ENCODE results near the gene FOXS1. TPM values are rescaled to one million over a fixed set of nuclear protein-coding genes. Genes with fewer than 3 reads are reported as not detected.

FOXS1 gene
- polyA plus RNA-seq (ENCODE audit: insufficient read length in 3 of 3): 1 to 10 TPM; 3.5 to 6.5 (median 5.3) TPM

DNA sequence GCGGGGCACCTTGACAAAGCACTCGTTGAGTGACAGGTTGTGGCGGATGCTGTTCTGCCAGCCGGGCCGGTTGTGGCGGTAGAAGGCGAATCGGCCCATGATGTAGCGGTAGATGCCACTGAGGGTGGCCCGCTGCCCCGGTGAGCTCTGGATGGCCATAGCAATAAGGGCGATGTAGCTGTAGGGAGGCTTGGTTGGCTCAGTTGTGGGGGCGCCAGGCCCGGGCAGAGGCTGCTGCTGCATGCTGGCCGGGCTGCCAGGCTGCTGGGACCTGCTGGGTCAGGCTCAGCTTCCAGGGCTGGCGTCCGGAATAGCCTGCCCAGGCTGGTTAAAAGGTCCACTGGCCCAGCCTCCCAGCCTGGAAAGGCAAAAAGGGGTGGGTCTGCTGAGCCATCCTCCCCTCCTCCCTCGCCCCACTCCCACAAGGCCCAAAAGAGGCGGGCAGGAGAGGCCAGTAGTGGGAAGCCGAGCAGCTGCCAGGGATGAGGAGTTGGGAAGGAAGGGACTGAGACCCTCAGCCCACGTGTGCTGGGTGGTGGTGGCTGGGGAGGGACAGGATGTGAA lies at the start of gene FOXS1:
FOXS1 (minus strand) TSS at position 305 of the 564 bp plus-strand sequence; CDS start at position 243, 62 bp downstream.
- DNase-seq (ENCODE audit: low read depth in 3 of 3, low spot score in 2 of 3): peak in 1 of 3 donors; percentile 51

DNA sequence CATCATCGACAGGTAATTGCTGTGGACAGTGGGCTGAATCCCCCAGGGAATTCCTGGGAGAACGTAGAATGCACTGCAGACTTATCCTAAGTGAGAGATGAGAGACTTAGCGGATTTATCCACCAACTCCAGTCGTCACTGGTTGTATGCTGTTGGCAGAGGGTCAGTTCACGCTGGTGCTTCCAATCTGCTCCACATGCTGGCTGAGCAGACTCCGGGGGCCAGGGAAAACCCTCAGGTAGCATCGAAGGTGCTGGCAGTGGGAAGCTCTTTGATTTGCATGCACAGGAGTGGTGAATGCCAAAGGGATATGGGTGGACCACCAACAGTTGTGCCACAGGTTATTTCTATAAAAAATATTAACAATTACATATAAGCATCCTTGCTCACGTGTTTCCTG lies 45.2 kb upstream of the FOXS1 start:
- no peak for DNase-seq (ENCODE audit: low read depth in 3 of 3, low spot score in 2 of 3)

DNA sequence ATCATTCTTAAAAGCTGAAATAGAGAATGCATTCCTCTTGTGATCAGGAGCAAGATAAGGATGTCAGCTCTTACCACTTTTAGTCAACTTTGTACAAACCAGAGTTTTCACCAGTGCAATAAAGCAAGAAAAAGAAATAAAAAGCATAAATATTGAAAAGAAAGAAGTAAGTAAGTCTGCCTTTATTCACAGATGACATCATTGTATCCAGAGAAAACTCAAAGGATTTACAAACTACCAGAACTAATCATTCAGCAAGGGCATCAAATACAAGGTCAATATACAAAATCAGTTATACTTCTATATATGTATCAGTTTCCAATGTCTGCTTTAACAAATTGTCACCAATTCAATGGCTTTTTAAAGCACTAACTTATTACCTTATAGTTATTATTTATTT lies 38.4 kb upstream of the FOXS1 start:
- DNase-seq (ENCODE audit: low read depth in 3 of 3, low spot score in 2 of 3): no peak

DNA sequence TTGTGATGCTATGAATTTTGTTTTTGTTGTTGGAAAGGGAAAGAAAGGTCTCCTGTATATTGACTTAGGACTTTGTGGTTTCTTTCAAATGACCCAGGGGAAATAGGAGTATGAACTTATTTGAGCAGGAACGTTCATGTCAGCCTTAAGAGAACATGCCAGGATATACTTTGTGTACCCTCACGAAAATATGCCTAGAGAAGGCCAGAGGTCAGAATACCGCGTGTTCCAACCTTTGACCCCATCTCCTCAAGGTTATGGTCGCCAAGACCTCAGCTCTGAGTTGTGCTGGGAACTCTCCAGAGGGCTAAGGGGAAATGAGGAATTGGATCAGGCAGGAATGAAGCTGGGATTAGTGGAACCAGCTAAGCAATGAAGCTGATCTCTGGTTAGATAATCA lies 36.5 kb upstream of the FOXS1 start:
- DNase-seq (ENCODE audit: low read depth in 3 of 3, low spot score in 2 of 3): no peak

DNA sequence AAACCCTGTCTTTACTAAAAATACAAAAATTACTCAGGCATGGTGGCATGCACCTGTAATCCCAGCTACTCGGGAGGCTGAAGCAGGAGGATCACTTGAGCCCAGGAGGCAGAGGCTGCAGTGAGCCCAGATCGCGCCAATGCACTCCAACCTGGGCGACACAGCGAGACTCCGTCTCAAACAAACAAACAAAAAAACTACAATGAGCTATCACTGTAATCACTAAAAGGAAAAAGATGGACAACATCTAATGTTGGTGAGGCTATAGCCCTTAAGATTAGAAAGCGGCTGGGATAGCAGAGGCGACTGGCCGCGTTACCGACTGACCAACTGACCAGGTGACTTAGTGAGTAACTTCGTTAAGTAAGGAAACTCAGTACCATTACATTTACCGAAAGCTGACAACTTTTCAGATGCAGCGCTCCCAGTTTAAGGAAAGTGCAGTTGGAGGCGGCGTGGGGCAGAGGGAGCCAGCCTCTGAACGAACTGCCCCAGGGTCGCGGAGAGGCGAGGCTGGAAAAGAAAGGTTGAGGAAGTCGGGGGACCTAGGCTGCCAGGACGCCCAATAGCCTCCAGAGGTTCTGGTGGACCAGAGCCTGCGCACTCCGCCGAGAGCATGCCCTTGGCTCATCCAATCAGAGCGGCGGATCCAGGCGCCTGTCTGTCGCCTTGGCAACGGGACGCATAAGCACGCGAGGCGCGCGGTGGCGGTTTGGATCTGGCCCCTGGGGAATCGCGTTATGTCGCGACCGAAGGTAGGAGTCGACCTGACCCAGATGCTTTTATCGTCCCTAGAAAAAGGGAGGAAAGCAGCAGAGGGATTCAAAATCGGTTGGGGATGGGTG lies 34.0 kb upstream of the FOXS1 start:
- peak; percentile 85 to 92 (median 89) for DNase-seq (ENCODE audit: low read depth in 3 of 3, low spot score in 2 of 3)

DNA sequence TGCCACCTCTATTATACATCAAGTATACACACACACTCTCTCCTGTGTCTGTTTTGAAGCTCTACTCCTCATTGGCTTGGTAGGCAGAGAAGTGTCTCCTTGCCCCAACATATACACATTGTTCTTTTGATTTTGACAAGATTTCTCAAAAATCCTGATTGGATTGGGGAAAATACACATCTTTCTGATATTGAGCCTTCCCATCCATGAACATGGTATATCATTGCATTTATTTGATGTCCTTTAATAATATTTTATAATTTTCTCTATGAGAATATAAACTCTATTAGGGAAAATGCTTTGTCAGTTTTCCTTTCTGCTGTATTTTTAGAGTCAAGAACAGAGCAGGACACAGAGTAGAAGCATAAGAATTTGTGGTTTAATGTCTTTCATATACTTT lies 32.3 kb upstream of the FOXS1 start:
- no peak for DNase-seq (ENCODE audit: low read depth in 3 of 3, low spot score in 2 of 3)

DNA sequence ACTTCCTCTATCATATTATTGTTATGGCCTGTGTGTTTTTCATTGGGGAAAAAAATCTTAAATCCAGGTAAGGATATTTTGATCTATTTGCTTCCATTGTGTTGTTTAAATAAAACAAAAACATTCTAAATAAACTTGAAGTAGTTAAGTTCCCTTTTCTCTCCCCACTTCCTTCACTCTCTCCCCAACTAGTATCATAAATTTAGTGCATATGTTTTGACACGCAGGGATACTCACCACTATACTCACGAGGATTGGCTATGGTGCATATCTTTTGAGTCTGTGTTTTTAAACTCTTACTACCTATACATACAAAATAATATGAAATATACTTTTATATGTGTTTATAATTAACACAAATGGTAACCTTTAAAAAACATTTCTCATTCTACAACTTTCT lies 30.3 kb upstream of the FOXS1 start:
- no peak for DNase-seq (ENCODE audit: low read depth in 3 of 3, low spot score in 2 of 3)

DNA sequence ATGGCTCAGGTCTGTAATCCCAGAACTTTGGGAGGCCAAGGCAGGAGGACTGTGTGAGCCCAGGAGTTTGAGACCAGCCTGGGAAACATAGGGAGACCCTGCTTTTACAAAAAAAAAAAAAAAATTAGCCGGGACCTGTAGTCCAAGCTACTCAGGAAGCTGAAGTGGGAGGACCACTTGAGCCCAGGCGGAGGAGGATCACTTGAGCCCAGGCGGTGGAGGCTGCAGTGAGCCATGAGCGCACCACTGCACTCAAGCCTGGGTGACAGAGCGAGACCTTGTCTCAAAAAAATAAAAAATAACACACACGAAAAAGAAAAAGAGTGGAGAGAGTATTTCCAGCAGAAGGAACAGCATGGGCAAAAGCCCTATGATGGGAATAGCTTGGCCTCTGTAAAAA lies 27.0 kb upstream of the FOXS1 start:
- DNase-seq (ENCODE audit: low read depth in 3 of 3, low spot score in 2 of 3): no peak

DNA sequence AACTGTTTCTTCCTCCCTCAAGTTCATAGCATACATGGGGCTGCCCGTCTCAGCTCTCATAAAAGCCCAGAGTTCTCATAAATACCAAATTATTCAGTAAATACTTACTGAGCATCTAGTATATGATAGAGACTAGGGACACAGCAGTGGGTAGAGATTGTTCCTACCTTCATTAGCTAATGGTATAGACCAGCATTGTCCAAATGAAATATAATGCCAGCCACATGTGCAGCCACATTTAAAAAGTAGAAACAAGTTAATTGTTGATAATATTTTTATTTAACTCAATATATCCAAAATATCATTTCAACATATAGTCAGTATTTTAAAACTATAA lies 26.2 kb upstream of the FOXS1 start:
- DNase-seq (ENCODE audit: low read depth in 3 of 3, low spot score in 2 of 3): no peak

DNA sequence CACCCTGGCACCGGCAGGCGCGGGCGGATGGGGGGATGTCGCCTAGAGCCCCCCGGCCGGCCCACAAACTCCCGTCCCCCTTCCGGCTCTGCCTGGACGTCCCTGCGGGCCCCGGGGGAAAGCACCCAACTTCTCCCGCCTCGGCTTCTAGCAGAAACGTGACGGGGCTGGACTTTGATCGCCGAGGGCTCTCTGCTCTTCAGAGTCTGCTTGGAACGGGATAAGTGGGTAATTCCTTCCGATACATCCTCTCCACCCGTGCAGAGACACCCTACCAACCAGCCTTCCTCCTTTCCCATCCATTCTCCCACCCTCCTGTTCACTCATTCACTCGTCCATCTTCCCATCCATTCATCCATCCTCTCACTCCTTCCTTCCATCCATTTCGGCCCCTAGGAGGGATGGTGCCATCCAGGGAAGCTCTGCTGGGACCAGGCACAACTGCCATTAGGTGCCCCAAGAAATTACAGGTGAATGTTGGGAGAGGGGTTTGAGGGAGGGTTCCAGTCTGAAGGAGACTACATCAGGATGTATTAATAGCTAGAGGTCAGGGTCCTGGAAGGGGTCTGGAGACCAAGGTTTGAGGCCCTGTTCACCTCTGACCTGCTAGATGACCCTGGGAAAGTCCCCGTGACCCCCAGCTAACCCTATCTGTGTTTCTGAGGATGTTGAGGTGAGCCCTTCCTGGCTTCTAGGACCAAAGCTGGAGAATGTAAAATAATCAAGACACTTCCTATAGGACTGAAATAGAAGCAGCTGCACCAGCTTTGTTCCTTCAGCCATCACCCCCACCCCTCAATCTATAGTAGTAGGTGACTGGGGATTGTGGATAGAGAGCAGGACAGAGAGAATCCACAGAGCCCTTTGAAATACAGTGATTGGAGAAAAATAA lies 25.6 kb upstream of the FOXS1 start:
- no peak for DNase-seq (ENCODE audit: low read depth in 3 of 3, low spot score in 2 of 3)

DNA sequence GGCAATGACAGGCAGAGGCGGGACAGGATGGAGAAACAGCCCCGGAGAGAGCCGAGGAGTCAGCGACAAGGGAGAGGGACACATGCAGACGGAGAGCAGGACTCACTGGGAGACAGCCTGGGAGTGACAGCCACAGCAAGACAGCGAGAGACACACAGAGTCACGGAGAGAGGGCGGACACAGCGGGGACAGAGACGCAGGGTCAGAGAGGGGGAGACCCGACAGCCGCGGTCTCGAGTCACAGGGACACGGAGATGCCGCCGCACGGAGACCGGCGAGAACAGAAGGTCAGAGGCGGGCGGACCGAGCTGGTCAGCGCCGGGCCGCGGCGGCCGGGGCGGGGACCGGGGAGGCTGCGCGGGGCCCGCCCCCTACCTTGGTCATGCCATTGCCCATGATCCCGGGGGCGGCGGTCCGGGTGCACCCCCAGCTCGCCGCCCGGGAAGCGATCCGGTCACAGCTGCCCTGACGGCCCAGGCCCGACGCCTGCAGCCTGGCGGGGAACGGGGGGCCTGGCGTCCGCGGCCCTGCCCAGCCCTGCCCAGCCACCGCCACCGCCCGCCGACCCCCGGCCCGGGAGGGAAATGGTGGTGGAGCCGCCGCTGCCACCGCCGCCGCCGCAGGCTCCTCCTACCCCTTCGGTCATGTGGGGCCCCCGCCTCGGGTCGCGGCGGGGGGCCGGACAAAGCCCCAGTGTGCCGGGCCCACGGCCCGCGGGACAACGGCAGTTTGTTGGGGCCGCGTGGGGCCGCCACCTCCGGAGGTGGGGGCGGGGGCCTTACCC lies 24.7 kb upstream of the FOXS1 start, which contains the start of the genes DUSP15 and TTLL9:
DUSP15 (minus strand) TSS at position 586 of the 784 bp plus-strand sequence; CDS start at position 396, 190 bp downstream.
TTLL9 (plus strand) TSS at position 693 of the 784 bp plus-strand sequence. CDS start 493 bp downstream, outside the sequence.
- peak in 1 of 3 donors; percentile 32 for DNase-seq (ENCODE audit: low read depth in 3 of 3, low spot score in 2 of 3)

DNA sequence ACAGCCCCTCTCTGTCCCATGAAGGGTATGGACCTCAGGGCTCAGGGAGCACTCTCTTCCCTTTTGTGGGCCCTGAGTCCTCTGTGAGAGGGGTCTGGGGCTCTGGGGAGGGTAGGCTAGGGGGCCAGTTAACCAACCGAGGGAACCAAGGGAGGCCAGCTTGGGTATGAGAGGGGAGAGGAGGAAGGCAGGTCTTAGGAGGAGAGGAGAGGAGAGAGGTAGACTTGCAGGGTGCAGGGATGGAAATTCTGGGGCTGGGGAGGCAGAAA lies 24.2 kb upstream of the FOXS1 start:
- DNase-seq (ENCODE audit: low read depth in 3 of 3, low spot score in 2 of 3): no peak

DNA sequence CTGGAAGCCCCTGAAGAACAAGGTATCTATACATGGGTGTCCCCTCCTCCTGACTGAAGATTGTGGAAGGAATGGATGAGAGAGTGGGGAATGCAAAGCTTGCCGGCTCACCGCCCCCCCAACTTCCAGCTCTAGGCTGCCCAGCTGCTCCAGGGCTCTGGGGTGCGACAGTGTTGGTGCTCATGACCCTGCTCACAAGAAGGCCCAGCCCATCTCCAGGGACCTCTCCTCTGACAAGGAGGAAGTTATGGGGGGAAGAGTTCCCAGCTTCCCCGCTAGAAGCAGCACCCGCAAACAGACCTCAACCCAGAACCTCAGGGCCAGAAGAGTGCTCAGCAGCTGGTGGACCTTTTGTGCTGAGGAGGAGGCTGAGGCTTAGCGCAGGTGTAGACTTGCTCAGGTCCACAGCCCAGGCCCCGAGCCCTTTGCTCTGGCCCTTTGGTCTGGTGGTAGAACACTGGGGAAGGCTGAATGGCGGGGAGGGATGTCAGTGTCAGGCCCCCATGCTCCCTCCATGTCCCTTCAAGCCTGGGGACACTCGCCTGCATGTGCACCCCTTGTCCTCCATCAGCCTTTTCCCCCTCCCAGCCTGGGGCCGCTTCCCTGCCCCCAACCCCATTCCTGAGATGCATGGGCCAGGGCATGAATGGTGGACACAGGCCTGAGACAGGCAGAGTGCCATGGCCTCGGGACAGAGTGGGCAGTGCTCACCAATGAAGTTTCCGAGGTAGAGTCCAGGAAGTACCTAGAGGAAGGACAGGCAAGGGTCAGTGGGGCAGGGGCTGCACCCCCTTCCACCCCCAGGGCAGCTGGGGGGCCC lies 23.7 kb upstream of the FOXS1 start:
- DNase-seq (ENCODE audit: low read depth in 3 of 3, low spot score in 2 of 3): no peak

DNA sequence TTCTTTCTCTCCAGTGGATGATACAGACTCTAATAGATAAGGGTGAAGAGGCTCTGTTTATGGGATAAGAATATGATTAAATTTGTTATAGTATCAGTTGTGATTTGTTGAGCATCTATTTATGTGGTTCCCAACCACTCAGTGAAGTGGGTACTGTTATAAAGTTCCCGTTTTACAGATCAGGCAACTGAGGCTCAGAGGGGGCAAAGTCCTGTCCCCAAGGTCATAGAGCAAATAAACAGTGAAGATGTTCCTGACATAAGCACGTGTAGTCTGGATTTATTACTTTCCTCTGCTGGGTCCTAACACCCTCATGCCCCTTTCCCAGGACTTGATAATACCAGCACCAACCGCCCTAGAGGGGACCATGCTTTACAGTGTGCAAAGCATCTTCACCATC lies 20.8 kb upstream of the FOXS1 start:
- no peak for DNase-seq (ENCODE audit: low read depth in 3 of 3, low spot score in 2 of 3)

DNA sequence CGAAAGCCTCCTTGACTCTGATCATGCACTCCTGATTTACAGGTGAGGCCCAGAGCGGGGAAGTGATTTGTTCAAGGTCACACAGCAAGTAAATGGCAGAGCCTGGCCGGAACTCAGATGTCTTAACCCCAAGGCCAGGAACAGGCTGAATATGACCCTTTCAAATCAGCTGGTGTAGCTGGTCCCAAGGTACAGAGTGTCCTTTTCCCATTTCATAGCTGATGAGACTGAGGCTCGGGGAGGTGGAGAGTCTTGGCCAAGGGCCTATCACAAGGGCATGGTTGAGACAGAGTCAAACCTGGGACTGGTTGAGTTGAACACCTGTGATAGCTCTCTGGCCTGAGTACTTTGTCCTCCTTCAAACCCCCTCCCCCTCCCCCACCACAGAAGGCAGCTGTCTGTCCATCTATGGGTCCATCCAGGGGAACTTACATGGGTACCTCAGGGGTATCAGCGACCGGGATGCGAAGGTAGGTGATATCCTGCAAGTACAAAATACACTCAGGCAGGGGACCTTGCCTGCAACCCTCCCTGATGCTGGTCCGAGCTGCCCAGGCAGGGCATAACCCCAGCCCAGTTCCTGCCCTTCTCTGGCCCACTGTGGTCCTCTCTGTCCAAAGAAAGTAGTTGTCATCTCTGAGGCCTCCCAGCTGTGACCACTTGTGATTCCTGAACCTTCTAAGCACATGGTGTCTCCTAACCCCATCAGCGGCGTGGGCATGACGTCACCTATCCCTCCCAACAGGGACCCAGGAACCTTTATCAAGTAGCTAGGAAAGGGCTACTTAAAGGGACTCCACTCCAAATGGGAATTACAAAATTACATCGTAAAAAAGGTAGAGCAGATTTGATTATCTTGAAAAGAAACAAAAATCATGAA lies 19.4 kb upstream of the FOXS1 start:
- DNase-seq (ENCODE audit: low read depth in 3 of 3, low spot score in 2 of 3): no peak

DNA sequence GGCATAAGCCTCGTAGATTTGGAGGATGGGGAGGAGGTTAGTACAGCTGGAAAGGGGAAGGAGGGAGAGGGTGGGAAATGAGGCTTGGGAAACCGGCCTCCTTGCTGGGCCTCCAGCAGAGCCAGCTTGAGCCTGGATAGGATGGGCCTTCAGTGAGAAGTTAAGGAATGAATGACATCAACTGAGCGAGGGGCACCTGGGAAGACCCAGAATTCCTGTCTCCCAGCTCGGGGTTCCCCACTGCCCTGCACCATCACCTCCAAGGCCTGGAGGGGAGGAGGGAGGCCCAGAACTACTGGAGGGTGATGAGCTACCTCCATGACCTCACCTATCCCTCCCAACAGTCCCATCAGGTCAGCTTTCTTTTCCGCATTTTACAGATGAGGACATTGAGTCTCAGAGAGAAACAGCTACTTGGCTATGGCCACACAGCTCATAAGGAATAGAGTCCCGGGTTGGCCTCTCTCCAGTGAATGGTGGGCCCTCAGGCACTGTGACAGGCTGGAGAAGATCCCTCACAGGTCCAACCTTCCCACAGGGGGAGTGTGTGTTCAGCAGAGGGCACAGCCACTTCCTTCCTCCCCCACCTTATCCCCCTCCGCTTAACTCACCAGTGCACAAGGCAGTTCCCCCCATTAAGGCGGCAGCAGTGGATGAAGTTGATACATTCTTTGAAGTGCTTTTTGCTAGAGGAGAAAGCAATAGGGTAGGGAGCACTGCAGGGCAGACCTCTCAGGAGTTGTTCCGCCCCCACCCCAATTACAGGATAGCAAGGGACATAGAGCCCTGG lies 18.1 kb upstream of the FOXS1 start:
- no peak for DNase-seq (ENCODE audit: low read depth in 3 of 3, low spot score in 2 of 3)

DNA sequence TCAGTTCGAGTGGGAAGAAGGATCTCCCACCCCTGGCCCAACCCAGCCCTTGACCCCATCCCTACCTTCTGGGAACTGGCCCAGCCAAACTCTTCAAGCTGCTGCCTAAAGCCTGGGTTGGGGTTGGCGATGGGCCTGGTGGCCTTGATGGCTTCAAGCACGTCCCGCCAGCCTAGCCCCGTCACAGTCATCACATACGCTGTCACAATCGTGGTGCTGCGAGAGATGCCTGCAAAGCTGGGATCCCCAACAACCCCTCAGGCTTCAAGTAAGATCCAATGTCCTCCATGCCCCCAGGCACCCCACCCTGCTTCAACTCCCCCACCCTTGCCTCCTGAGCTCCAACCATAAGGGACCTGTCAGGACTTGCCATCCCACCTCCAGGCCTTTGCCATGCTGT lies 17.1 kb upstream of the FOXS1 start:
- DNase-seq (ENCODE audit: low read depth in 3 of 3, low spot score in 2 of 3): no peak

DNA sequence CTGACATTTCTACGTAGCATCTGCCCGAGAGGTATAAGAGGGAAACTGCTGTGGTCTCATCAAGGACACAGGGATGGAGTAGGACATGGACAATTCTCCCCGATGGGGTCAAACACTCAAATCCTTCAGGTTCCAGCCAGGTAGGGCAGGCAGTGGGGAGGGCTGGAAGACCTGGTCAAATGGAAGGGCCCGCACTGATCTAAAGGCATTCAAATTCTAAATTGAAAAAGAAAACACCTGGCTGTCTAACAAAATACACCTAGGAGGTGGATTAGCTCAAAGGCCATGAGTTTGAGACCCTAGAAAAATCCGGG lies 16.7 kb upstream of the FOXS1 start:
- no peak for DNase-seq (ENCODE audit: low read depth in 3 of 3, low spot score in 2 of 3)

Measured in right renal cortex interstitium (tissue), 3 donors.